Activated CD8-positive, alpha-beta T cell treated with anti-CD3 and anti-CD28 coated beads for 36 hours (primary cell): ENCODE data around the gene GNB1L. TPM values are rescaled to one million over a fixed set of nuclear protein-coding genes. Genes with fewer than 3 reads are reported as not detected.
A peak's percentile ranks its signal among the peaks of the same experiment; 100 is the strongest.

Experiments used
- ATAC-seq: fragments of 200-7000 bp; cut with Tn5 transposase; one replicate; pipeline ENCODE4 v1.10.0; 2021; ENCODE audit warnings: mild to moderate bottlenecking, moderate library complexity
- CTCF ChIA-PET: fragments of 350-600 bp; sonication (Branson Sonifier 250); formaldehyde crosslinking; loops from one replicate; lab custom pipeline; 2021; ENCODE audit warnings: antibody characterized with exemption; lab: Charles Lee
- POLR2A ChIA-PET: fragments of 350-600 bp; sonication (Branson Sonifier 250); formaldehyde crosslinking; loops from one replicate; lab custom pipeline; 2021; ENCODE audit warnings: antibody characterized with exemption; lab: Charles Lee
- DNase-seq: peaks from one replicate; pipeline ENCODE4 v3.0.0-alpha.2; 2020
- H3K27ac Mint-ChIP-seq: one replicate; pipeline ENCODE4 v1.8.0; 2021; ENCODE audit warnings: mild to moderate bottlenecking, mixed read lengths
- H3K27me3 Mint-ChIP-seq: one replicate; pipeline ENCODE4 v1.8.0; 2021; ENCODE audit warnings: mixed read lengths
- H3K36me3 Mint-ChIP-seq: one replicate; pipeline ENCODE4 v1.8.0; 2021; ENCODE audit warnings: low read depth, mixed read lengths
- H3K4me1 Mint-ChIP-seq: one replicate; pipeline ENCODE4 v1.8.0; 2021; ENCODE audit warnings: low read depth, mixed read lengths
- H3K4me3 Mint-ChIP-seq: one replicate; pipeline ENCODE4 v1.8.0; 2021; ENCODE audit warnings: mild to moderate bottlenecking, moderate library complexity, mixed read lengths
- H3K9me3 Mint-ChIP-seq: one replicate; pipeline ENCODE4 v1.8.0; 2021; ENCODE audit warnings: mixed read lengths
- CTCF ChIP-seq: fragments of 200-600 bp; IDR thresholded peaks from one replicate; pipeline ENCODE4 v1.8.0; 2022; ENCODE audit warnings: antibody characterized with exemption, mild to moderate bottlenecking
- intact Hi-C: fragments of 100-400 bp; cut with micrococcal nuclease; formaldehyde crosslinking; loops from one replicate; pipeline ENCODE4 v1.10.0; 2022
- total RNA-seq, 2 experiments: library from RNA; stranded (reverse); gene quantifications; one replicate each; pipeline ENCODE4 v1.2.3, GENCODE V29; 2021

Gene GNB1L
- total RNA-seq, 2 experiments from 2014 or later: 16.2 to 17.4 TPM

GRCh38 chr22:19876314-19876940, 21.8 kb upstream of the GNB1L start:
- no peaks in the 10 kb centered on the region for H3K9me3 Mint-ChIP-seq
- POLR2A ChIA-PET: no interaction called here
- TF ChIP-seq CTCF: no peak
- peak; percentile 0 for DNase-seq
- H3K27me3 Mint-ChIP-seq: no peaks in the 10 kb centered on the region
- CTCF ChIA-PET: no interaction called here
- peaks cover 14% of the 10 kb centered on the region for H3K4me1 Mint-ChIP-seq
- ATAC-seq: no peak
- no peak overlapping the region for H3K4me3 Mint-ChIP-seq
- no peaks in the 10 kb centered on the region for H3K36me3 Mint-ChIP-seq
- H3K27ac Mint-ChIP-seq: no peak overlapping the region
- intact Hi-C loops: no loop called here

DNA sequence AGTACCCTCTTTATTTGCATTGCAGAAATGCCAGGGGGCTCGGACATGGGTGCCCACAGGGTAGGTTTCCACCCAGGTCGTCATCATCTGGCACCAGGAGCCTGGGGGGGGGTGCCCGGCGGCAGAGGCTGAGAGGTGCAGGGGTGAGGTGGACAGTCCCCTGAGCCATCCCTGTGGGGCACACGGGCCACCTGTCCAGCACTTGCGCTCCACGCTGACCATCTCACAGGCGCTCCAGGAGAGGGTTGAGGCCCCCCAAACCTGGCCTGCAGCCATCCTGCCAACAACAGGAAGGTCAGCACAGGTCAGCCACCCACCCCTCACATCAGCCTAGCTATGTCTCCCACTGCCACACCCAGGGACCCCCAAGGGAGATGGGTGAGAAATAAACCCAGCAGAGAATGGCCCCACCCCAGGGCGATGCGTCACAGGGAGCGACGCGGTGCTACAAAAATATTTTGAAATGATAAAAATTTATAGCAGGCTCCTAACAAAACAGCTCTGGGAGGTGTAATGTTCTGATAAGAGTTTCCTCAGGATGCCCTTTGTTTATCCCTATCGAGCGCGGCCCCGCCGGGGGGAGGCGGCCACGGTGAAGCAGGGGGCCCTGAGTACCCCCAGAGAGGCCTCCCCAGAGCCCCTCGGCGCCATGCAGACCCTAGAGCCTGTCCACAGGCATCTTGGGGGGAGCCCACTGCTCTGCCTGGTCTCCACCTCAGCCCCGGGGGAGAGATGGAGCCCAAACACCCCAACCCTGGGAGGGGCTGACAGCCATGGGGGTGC, 21.0 kb upstream of the GNB1L start:
- no peak overlapping the region for H3K27ac Mint-ChIP-seq
- CTCF ChIA-PET: interaction anchor here (1.2 kb wide), 2 partner anchors 9 to 11 kb away, joined by 4 to 6 read pairs; no protein-coding TSS in a partner anchor

DNA sequence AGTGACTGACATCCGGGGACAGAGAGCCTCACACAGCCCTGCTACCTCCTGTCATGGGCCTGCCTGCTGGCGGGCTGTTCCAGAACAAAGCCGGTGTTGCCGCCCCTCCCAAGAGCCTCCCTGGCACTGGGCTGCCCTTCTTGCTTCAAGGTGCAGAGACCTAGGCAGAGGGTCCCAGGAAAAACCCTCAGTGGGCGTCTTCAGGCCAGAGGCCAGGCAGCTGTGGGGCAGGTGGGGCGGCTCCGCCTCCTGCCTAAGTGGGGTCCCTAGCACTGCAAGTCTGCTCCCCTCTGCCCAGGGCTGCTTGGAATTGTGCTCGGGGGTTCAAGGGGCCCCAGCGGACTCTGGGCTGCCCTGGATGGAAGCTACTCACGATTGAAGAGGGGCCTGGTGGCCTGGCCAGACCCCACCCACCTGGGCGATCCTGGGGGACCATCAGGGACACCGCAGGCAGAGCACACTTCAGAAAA, 20.4 kb upstream of the GNB1L start:
- H3K4me1 Mint-ChIP-seq: peaks cover 14% of the 10 kb centered on the region
- no peak for TF ChIP-seq CTCF
- H3K4me3 Mint-ChIP-seq: no peak overlapping the region
- H3K27me3 Mint-ChIP-seq: no peaks in the 10 kb centered on the region
- H3K9me3 Mint-ChIP-seq: no peaks in the 10 kb centered on the region
- CTCF ChIA-PET: interaction anchor here (0.8 to 1.6 kb wide), 6 partner anchors 10 to 151 kb away, joined by 3 to 6 read pairs (median 4); no protein-coding TSS in a partner anchor
- no peaks in the 10 kb centered on the region for H3K36me3 Mint-ChIP-seq
- POLR2A ChIA-PET: interaction anchor here (0.7 to 1.9 kb wide), 4 partner anchors 11 to 28 kb away, joined by 3 to 5 read pairs (median 4); no protein-coding TSS in a partner anchor
- H3K27ac Mint-ChIP-seq: peak overlapping the region; percentile 64
- ATAC-seq (no peak), DNase-seq (no peak)
- intact Hi-C loops: no loop called here

More for the DNA sequence above, 21.0 kb upstream of the GNB1L start:
- H3K4me3 Mint-ChIP-seq: no peak overlapping the region
- TF ChIP-seq CTCF: no peak
- no peaks in the 10 kb centered on the region for H3K9me3 Mint-ChIP-seq
- POLR2A ChIA-PET: interaction anchor here (0.7 to 1.7 kb wide), 2 partner anchors 20 to 27 kb away, joined by 3 to 4 read pairs; no protein-coding TSS in a partner anchor
- ATAC-seq: no peak
- no peaks in the 10 kb centered on the region for H3K36me3 Mint-ChIP-seq
- peak; percentile 1 for DNase-seq
- peaks cover 14% of the 10 kb centered on the region for H3K4me1 Mint-ChIP-seq
- H3K27me3 Mint-ChIP-seq: no peaks in the 10 kb centered on the region
- intact Hi-C loops: no loop called here

DNA sequence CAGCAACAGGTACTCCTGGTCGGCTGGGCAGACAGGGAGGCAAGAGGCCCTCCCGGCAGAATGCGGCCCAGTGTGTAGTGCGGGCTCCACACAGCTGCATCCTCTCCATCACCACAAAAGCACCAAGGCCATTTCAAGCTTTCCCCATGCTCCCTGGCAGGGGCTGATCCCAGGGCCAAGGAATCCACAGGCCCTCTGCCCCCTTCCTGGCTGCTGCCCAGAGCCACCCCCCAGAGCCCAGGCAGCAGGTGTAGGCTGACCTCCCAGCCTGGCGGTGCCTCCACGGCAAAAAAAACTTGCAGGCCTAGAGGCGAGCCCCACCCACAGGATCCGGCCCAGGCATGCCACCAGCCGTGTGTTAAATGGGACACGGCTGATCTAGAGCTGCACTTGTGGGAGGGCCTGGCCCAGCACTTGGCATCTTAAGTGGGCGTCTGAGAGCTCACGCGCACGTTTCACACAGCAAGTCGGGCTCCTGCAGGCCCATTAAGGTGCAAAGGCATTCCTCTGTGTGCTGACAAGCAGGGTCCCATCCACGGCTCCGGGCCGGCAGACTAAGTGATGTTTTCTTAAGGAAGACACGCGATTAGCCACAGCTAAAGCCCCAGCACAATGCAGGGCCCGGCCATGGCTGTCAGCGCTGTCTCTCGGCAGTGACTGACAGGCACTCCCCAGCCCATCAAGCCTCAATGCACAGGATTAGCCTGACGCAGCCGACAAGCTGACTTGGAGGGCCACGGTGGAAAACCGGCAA, 19.8 kb upstream of the GNB1L start:
- Mint-ChIP-seq H3K36me3 (no peaks in the 10 kb centered on the region), H3K4me1 (peaks cover 14% of the 10 kb centered on the region), H3K27ac (peak overlapping the region; percentile 64), H3K27me3 (no peaks in the 10 kb centered on the region), H3K4me3 (peak overlapping the region; percentile 7), H3K9me3 (no peaks in the 10 kb centered on the region)
- POLR2A ChIA-PET: interaction anchor here (0.7 to 1.9 kb wide), 5 partner anchors 12 to 51 kb away, joined by 3 to 5 read pairs (median 4); no protein-coding TSS in a partner anchor
- TF ChIP-seq CTCF: no peak
- intact Hi-C loops: no loop called here
- DNase-seq (peak; percentile 67), ATAC-seq (peak; percentile 86)
- CTCF ChIA-PET: interaction anchor here (0.8 to 1.6 kb wide), 6 partner anchors 11 to 151 kb away, joined by 3 to 6 read pairs (median 4); no protein-coding TSS in a partner anchor
